HFFc6 (cell line): ENCODE results near the gene PHETA1. TPM values are rescaled to one million over a fixed set of nuclear protein-coding genes. Genes with fewer than 3 reads are reported as not detected.

ENCODE experiments used
- DNase-seq: peaks from one replicate; pipeline ENCODE4 v3.0.0-alpha.2; 2018
- H3K27ac Mint-ChIP-seq: 2 replicates; pipeline ENCODE4 v1.8.0; 2020; ENCODE audit warnings: mild to moderate bottlenecking, mixed read lengths
- H3K27me3 Mint-ChIP-seq: 2 replicates; pipeline ENCODE4 v1.8.0; 2021; ENCODE audit warnings: mild to moderate bottlenecking, moderate library complexity, mixed read lengths; ENCODE audit not compliant: insufficient read depth
- H3K36me3 Mint-ChIP-seq: 2 replicates; pipeline ENCODE4 v1.8.0; 2021; ENCODE audit warnings: low read depth, mixed read lengths
- H3K4me1 Mint-ChIP-seq: 2 replicates; pipeline ENCODE4 v1.8.0; 2020; ENCODE audit warnings: low read depth, mixed read lengths
- H3K4me3 Mint-ChIP-seq: 2 replicates; pipeline ENCODE4 v1.8.0; 2020; ENCODE audit warnings: mild to moderate bottlenecking, moderate library complexity, mixed read lengths
- H3K9me3 Mint-ChIP-seq: 2 replicates; pipeline ENCODE4 v1.8.0; 2020; ENCODE audit warnings: mild to moderate bottlenecking, mixed read lengths
- total RNA-seq, 6 experiments: library from RNA; stranded (reverse); fragmentation: NEBNext Ultra II Directional; extraction: Animal tissue kit (Norgen Biotek cat#: 25700); gene quantifications; 2 replicates in 1 of 6; 3 replicates in 5 of 6; pipeline ENCODE4 v1.2.3, GENCODE V29; 2021
- TF ChIP-seq, protein P1 (sequence below): fragments of 200-600 bp; sonication (generic); IDR thresholded peaks from 2 replicates; pipeline ENCODE4 v1.5.0; 2021; ENCODE audit warnings: antibody characterized with exemption, mild to moderate bottlenecking

Gene PHETA1
- total RNA-seq, 6 experiments from 2014 or later = 11.5 to 15.0 (median 14.0) TPM

- TF ChIP-seq, protein P1, sequence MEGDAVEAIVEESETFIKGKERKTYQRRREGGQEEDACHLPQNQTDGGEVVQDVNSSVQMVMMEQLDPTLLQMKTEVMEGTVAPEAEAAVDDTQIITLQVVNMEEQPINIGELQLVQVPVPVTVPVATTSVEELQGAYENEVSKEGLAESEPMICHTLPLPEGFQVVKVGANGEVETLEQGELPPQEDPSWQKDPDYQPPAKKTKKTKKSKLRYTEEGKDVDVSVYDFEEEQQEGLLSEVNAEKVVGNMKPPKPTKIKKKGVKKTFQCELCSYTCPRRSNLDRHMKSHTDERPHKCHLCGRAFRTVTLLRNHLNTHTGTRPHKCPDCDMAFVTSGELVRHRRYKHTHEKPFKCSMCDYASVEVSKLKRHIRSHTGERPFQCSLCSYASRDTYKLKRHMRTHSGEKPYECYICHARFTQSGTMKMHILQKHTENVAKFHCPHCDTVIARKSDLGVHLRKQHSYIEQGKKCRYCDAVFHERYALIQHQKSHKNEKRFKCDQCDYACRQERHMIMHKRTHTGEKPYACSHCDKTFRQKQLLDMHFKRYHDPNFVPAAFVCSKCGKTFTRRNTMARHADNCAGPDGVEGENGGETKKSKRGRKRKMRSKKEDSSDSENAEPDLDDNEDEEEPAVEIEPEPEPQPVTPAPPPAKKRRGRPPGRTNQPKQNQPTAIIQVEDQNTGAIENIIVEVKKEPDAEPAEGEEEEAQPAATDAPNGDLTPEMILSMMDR = no peak
- H3K27me3 Mint-ChIP-seq = peaks cover 10% of the 10 kb centered on the region
- peaks cover 19% of the 10 kb centered on the region for H3K9me3 Mint-ChIP-seq
- no peak overlapping the region for H3K27ac Mint-ChIP-seq
- H3K36me3 Mint-ChIP-seq = peaks cover 12% of the 10 kb centered on the region; the same call in 1 of the 2 replicates
- H3K4me1 Mint-ChIP-seq = no peaks in the 10 kb centered on the region
- no peak overlapping the region for H3K4me3 Mint-ChIP-seq
- no peak for DNase-seq
Measured at GRCh38 chr12:111352296-111352993, 16.4 kb downstream of the PHETA1 start.

- Mint-ChIP-seq H3K4me3 (no peak overlapping the region), H3K27me3 (peaks cover 10% of the 10 kb centered on the region), H3K9me3 (peaks cover 25% of the 10 kb centered on the region), H3K27ac (no peak overlapping the region), H3K4me1 (no peaks in the 10 kb centered on the region), H3K36me3 (peaks cover 12% of the 10 kb centered on the region; the same call in 1 of the 2 replicates)
- TF ChIP-seq, protein P1 = no peak
- DNase-seq = no peak
Measured at GRCh38 chr12:111351026-111351425, 17.9 kb downstream of the PHETA1 start.

GRCh38 chr12:111349748-111350520, 19.0 kb downstream of the PHETA1 start:
- no peak for DNase-seq
- Mint-ChIP-seq H3K4me1 (no peaks in the 10 kb centered on the region), H3K36me3 (peaks cover 12% of the 10 kb centered on the region; the same call in 1 of the 2 replicates), H3K9me3 (peaks cover 25% of the 10 kb centered on the region), H3K27ac (no peak overlapping the region), H3K4me3 (no peak overlapping the region), H3K27me3 (peaks cover 10% of the 10 kb centered on the region)
- TF ChIP-seq, protein P1 = no peak

DNA sequence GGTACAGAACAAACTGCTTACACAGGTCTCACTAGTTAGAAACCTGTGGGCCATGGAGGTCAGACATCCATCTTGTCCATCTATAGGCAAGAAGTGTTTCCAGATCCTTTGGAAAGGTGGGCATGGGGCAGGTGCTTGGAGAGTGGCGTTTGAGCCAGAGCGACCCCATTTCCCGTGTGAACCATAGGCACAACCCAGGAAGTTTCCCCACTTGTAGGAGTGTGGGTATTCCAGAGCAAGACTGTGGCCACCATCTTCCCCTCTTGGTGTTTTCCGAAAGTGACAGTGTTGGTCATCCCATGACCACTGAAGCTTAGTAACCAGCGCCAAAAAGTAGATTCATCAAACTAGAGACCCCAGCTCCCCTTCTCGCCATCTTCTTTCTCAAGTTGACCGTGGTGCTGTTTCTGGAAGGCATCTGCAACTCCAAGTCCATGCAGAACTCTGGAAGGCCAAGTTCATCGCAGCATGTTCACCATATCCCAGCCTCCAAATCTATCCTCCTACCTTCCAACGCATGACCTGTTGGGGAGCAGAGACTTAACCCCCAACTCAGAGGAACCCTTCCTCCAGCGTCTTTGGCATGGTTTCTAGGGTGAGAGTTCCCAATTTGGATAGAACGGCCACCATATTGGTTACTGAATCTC, 19.7 kb downstream of the PHETA1 start:
- TF ChIP-seq, protein P1 = no peak
- Mint-ChIP-seq H3K9me3 (peaks cover 25% of the 10 kb centered on the region), H3K27me3 (peaks cover 7% of the 10 kb centered on the region), H3K27ac (no peak overlapping the region), H3K4me3 (no peak overlapping the region), H3K36me3 (peaks cover 12% of the 10 kb centered on the region; the same call in 1 of the 2 replicates), H3K4me1 (no peaks in the 10 kb centered on the region; the same call in 1 of the 2 replicates)
- DNase-seq = no peak

DNA sequence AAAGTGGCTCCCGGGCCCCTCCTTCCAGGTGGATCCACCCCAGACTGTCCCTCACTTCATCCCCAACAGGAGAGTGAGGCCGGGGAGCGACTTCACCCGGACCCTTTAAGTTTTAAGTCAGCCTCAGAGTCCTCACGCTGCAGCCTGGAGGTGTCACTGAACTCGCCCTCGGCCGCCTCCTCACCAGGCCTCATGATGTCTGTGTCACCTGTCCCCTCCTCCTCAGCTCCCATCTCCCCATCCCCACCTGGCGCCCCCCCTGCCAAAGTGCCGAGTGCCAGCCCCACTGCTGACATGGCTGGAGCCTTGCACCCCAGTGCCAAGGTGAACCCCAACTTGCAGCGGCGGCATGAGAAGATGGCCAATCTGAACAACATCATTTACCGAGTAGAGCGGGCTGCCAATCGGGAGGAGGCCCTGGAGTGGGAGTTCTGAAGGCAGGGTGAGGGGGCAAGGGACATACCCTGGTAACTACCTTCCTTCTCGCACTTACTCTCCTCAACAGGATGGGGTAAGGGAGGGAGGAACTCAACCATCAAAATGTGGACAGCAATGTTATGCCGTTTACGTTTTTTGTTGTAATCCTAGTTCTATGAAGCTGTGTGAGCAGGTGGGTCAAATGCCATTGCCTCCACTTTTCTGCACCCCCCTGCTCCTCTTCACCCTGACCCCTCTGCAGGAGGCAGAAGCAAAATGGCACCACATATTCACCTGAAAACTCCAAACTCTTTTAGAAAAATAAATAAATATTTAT, 20.8 kb downstream of the PHETA1 start:
- no peak for DNase-seq
- Mint-ChIP-seq H3K27me3 (peaks cover 5% of the 10 kb centered on the region), H3K27ac (no peak overlapping the region), H3K4me3 (no peak overlapping the region), H3K9me3 (peaks cover 25% of the 10 kb centered on the region), H3K4me1 (no peaks in the 10 kb centered on the region; the same call in 1 of the 2 replicates), H3K36me3 (peaks cover 12% of the 10 kb centered on the region; the same call in 1 of the 2 replicates)
- TF ChIP-seq, protein P1 = no peak
